ENCODE results near the gene DLX6.

DNA sequence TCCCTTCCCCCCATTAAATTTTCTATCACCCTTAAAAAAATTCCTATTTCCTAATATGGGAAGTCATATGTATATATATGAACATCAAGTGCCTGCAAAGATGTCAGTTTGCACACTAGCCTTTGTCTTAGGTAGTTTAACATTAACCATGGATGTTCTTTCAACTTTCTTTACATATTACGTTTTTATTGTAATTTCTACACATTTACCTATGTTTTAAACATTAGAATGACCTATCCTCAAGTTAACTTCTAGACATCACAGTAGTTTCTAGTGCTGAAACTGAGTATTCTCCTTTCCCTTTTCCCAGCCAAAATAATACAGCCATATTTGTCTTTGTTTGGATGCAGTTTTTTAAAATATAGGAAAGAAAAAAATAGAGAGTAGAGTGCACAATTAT, 5.8 kb downstream of the DLX6 start:
- TF ChIP-seq, protein P1, sequence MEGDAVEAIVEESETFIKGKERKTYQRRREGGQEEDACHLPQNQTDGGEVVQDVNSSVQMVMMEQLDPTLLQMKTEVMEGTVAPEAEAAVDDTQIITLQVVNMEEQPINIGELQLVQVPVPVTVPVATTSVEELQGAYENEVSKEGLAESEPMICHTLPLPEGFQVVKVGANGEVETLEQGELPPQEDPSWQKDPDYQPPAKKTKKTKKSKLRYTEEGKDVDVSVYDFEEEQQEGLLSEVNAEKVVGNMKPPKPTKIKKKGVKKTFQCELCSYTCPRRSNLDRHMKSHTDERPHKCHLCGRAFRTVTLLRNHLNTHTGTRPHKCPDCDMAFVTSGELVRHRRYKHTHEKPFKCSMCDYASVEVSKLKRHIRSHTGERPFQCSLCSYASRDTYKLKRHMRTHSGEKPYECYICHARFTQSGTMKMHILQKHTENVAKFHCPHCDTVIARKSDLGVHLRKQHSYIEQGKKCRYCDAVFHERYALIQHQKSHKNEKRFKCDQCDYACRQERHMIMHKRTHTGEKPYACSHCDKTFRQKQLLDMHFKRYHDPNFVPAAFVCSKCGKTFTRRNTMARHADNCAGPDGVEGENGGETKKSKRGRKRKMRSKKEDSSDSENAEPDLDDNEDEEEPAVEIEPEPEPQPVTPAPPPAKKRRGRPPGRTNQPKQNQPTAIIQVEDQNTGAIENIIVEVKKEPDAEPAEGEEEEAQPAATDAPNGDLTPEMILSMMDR (IDR thresholded peaks at IDR 0.05), result no peak
- TF ChIP-seq POLR2AphosphoS5 (IDR thresholded peaks at IDR 0.05), result no peak
